Ishikawa (cell line): ENCODE measurements around the gene TP53AIP1.

Experiments
- CEBPB ChIP-seq: IDR thresholded peaks from 2 replicates; pipeline ENCODE4 v1.6.1; 2012
- CREB1 ChIP-seq: IDR thresholded peaks from 2 replicates; pipeline ENCODE4 v1.6.1; 2012; ENCODE audit warnings: low read depth
- EGR1 ChIP-seq: IDR thresholded peaks from 2 replicates; pipeline ENCODE4 v1.6.1; 2012
- EP300 ChIP-seq: IDR thresholded peaks from 2 replicates; pipeline ENCODE4 v1.6.1; 2012; ENCODE audit warnings: borderline replicate concordance
- FOXM1 ChIP-seq: IDR thresholded peaks from 2 replicates; pipeline ENCODE4 v1.6.1; 2012; ENCODE audit warnings: low read depth, borderline replicate concordance
- NFIC ChIP-seq: IDR thresholded peaks from 2 replicates; pipeline ENCODE4 v1.6.1; 2012
- RAD21 ChIP-seq: IDR thresholded peaks from 2 replicates; pipeline ENCODE4 v1.6.1; 2012; ENCODE audit warnings: low read depth
- TAF1 ChIP-seq: IDR thresholded peaks from 2 replicates; pipeline ENCODE4 v1.6.1; 2012; ENCODE audit warnings: low read depth, mild to moderate bottlenecking
- TCF12 ChIP-seq: IDR thresholded peaks from 2 replicates; pipeline ENCODE4 v1.6.1; 2012; ENCODE audit warnings: low read depth
- TEAD4 ChIP-seq: IDR thresholded peaks from 2 replicates; pipeline ENCODE4 v1.6.1; 2012
- YY1 ChIP-seq: IDR thresholded peaks from 2 replicates; pipeline ENCODE4 v1.6.1; 2012; ENCODE audit warnings: low read depth
- ZBTB7A ChIP-seq: IDR thresholded peaks from 2 replicates; pipeline ENCODE4 v1.6.1; 2012; ENCODE audit warnings: low read depth
- TF ChIP-seq, protein P1 (sequence below): IDR thresholded peaks from 2 replicates; pipeline ENCODE4 v1.6.1; 2012; ENCODE audit warnings: low read depth, mild to moderate bottlenecking
- TF ChIP-seq, protein P2 (sequence below): IDR thresholded peaks from 2 replicates; pipeline ENCODE4 v1.6.1; 2012
- TF ChIP-seq, protein P3 (sequence below): IDR thresholded peaks from 2 replicates; pipeline ENCODE4 v1.6.1; 2012

Gene TP53AIP1

DNA sequence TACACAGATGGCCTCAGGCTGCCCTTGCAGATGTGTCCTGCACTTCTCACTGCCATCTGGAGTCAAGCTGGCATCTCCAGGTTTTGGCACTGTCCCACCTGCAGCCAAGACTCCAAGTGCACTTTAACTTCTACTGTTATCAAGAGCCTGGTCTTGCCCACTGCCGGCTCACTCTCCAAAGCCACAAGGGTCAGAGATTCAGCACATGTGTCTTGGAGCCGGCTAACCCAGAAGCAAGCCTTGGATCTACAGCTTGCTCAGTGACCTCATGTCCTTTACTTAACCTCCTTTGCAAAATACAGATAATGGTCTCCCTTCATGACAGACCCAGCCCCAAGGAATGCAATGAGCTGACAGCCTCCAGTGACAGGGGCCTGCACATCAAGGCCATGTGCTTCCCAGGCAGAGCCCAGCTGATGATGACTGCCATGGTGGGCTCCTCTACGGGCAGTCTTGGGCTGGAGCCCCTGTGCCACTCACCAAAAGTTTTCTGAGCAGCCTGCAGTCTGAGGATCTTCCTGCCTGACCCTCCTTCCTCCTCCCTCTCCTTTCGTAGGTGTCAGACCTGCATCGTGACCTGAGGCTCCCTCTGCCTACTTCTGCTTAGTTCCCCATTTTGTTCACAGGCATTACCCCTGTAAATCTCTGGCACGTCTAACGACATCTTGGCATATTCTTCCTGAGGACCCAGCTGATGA lies 9.0 kb downstream of the TP53AIP1 start:
- TF ChIP-seq EP300 (no peak), TEAD4 (no peak), CREB1 (no peak), RAD21 (no peak), TAF1 (no peak), YY1 (no peak), ZBTB7A (no peak), FOXM1 (no peak), EGR1 (no peak), NFIC (no peak), TCF12 (no peak), CEBPB (no peak)
- TF ChIP-seq, protein P1, sequence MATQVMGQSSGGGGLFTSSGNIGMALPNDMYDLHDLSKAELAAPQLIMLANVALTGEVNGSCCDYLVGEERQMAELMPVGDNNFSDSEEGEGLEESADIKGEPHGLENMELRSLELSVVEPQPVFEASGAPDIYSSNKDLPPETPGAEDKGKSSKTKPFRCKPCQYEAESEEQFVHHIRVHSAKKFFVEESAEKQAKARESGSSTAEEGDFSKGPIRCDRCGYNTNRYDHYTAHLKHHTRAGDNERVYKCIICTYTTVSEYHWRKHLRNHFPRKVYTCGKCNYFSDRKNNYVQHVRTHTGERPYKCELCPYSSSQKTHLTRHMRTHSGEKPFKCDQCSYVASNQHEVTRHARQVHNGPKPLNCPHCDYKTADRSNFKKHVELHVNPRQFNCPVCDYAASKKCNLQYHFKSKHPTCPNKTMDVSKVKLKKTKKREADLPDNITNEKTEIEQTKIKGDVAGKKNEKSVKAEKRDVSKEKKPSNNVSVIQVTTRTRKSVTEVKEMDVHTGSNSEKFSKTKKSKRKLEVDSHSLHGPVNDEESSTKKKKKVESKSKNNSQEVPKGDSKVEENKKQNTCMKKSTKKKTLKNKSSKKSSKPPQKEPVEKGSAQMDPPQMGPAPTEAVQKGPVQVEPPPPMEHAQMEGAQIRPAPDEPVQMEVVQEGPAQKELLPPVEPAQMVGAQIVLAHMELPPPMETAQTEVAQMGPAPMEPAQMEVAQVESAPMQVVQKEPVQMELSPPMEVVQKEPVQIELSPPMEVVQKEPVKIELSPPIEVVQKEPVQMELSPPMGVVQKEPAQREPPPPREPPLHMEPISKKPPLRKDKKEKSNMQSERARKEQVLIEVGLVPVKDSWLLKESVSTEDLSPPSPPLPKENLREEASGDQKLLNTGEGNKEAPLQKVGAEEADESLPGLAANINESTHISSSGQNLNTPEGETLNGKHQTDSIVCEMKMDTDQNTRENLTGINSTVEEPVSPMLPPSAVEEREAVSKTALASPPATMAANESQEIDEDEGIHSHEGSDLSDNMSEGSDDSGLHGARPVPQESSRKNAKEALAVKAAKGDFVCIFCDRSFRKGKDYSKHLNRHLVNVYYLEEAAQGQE = no peak
- TF ChIP-seq, protein P2, sequence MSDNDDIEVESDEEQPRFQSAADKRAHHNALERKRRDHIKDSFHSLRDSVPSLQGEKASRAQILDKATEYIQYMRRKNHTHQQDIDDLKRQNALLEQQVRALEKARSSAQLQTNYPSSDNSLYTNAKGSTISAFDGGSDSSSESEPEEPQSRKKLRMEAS = no peak
- TF ChIP-seq, protein P3, sequence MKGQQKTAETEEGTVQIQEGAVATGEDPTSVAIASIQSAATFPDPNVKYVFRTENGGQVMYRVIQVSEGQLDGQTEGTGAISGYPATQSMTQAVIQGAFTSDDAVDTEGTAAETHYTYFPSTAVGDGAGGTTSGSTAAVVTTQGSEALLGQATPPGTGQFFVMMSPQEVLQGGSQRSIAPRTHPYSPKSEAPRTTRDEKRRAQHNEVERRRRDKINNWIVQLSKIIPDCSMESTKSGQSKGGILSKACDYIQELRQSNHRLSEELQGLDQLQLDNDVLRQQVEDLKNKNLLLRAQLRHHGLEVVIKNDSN = no peak

DNA sequence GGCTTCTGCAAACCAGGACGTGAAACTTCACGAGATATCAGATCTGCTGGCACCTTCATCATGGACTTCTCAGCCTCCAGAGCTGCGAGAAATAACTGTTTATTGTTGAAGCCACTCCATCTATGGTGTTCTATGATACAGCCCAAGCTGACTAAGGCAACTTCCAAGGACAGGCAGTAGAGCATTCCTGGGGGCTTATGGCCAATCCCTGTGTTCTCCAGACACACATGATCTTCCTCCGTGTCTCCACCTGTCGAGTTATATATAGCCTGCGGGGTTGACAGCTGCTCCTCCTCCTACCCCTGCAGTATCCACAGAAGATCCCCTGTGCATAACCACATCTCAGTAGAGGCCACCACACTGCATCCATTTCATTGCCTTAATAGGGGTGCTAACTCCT lies 11.0 kb downstream of the TP53AIP1 start:
- TF ChIP-seq FOXM1 (no peak), YY1 (no peak), ZBTB7A (no peak), NFIC (no peak), TCF12 (no peak), TAF1 (no peak), EP300 (no peak), CREB1 (no peak), EGR1 (no peak), CEBPB (no peak)
- TF ChIP-seq, protein P1 = no peak
- TF ChIP-seq, protein P2 = no peak

DNA sequence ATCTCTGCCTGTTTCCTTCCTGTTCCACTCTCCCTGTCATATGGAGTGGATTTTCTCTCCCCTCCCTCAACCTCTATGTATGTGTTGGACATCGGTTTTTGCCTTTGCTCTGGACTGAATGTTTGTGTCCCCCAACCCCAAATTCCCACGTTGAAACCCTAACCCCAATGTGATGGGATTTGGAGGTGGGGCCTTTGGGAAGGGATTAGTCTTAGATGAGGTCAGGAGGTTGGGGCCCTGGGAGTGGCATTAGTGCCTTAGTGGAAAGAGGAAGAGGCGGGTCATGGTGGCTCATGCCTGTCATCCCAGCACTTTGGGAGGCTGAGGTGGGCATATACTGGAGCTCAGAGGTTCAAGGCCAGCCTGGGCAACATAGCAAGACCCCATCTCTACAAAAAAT lies 11.6 kb downstream of the TP53AIP1 start:
- TF ChIP-seq RAD21 (no peak), TEAD4 (no peak), EP300 (no peak), TAF1 (no peak), TCF12 (no peak), NFIC (no peak), CEBPB (no peak), EGR1 (no peak), ZBTB7A (no peak)
- TF ChIP-seq, protein P2 = no peak
- TF ChIP-seq, protein P1 = no peak
- TF ChIP-seq, protein P3 = no peak

DNA sequence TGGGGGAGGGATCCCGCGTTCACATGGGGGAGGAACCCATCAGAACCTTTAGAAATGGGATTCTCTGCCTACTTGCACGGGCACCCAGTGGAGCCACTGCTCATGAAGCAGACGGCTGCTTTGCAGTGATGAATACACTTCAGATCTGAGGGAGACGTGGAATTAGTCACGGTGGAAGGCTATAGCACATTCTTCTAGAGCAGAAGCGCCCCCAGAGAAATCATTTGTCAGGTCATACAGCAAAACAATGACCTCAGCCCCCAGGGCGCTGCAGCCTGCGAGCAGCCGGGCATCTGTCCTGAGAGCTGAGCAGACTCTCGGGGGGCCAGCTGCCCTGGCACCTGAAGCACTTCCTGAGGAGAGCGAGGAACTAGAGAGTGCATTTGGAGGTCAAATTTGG lies 12.7 kb downstream of the TP53AIP1 start:
- peak; percentile 77 for TF ChIP-seq TCF12
- TF ChIP-seq CREB1 = no peak
- 0 out of 2 replicates have a peak, but pooled peaks have one; percentile 20 for TF ChIP-seq TEAD4
- peak; percentile 59 for TF ChIP-seq EP300
- TF ChIP-seq, protein P1 = no peak
- TF ChIP-seq, protein P2 = no peak
